ENCODE measurements around the gene PEPD.

The PEPD gene

GRCh38 chr19:33458807-33459206 lies 62.8 kb downstream of the PEPD start:
- H3K4me2 ChIP-seq (ENCODE audit: low read depth, low read length, poor library complexity, severe bottlenecking), result no peak overlapping the region
- TF ChIP-seq EZH2phosphoT487 (IDR thresholded peaks at IDR 0.05; ENCODE audit: borderline replicate concordance) (no peak), CTCF (conservative IDR thresholded peaks at IDR 0.05; ENCODE audit: low read length) (no peak)

DNA sequence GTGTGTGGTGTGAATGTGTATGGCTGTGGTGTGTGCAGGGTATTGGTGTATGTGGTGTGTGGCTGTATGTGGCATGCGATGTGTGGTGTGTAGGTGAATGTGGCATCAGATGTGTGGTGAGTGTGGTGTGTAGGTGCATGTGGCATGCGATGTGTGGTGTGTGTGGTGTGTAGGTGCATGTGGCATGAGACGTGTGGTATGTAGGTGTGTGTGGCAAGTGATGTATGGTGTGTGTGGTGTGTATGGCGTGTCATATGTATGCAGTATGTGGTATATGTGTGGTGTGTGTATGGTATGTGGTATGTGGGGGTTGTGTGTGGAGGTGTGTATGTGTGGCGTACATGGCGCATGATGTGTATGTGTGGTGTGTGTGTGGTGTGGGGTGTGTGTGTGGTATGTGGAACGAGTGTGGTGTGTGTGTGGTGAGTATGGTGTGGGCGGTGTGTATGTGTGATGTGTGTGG lies 63.4 kb downstream of the PEPD start:
- Histone ChIP-seq H3K4me1 (ENCODE audit: insufficient read depth, low read length, poor library complexity, severe bottlenecking) (peaks cover 19% of the 10 kb centered on the region), H3K4me3 (ENCODE audit: low read length, poor library complexity, severe bottlenecking) (no peak overlapping the region), H3K9me3 (ENCODE audit: insufficient read depth, low read depth, low read length) (no peaks in the 10 kb centered on the region), H2AFZ (ENCODE audit: low read length) (no peak overlapping the region), H3F3A (ENCODE audit: low read depth) (no peaks in the 10 kb centered on the region), H4K20me1 (ENCODE audit: insufficient read depth, low read length, poor library complexity, severe bottlenecking) (no peaks in the 10 kb centered on the region), H3K79me2 (ENCODE audit: insufficient read depth, low read length) (no peaks in the 10 kb centered on the region), H3K9me2 (replicated peaks; ENCODE audit: low read depth, low read length) (no peaks in the 10 kb centered on the region), H3K27me3 (ENCODE audit: insufficient read depth, low read length, poor library complexity, severe bottlenecking) (no peaks in the 10 kb centered on the region), H3K4me2 (ENCODE audit: low read depth, low read length, poor library complexity, severe bottlenecking) (no peak overlapping the region), H3K9ac (ENCODE audit: low read depth, low read length, poor library complexity, severe bottlenecking) (no peak overlapping the region), H3K36me3 (ENCODE audit: insufficient read depth, low read length) (peaks cover 5% of the 10 kb centered on the region; the same call in 1 of the 2 replicates)
- TF ChIP-seq EZH2phosphoT487 (IDR thresholded peaks at IDR 0.05; ENCODE audit: borderline replicate concordance) (no peak), CTCF (conservative IDR thresholded peaks at IDR 0.05; ENCODE audit: low read length) (no peak)

More at GRCh38 chr19:33458807-33459206, 62.8 kb downstream of the PEPD start:
- Histone ChIP-seq H3K27me3 (ENCODE audit: insufficient read depth, low read length, poor library complexity, severe bottlenecking) (no peaks in the 10 kb centered on the region), H3F3A (ENCODE audit: low read depth) (no peaks in the 10 kb centered on the region), H4K20me1 (ENCODE audit: insufficient read depth, low read length, poor library complexity, severe bottlenecking) (no peaks in the 10 kb centered on the region), H3K9me2 (replicated peaks; ENCODE audit: low read depth, low read length) (no peaks in the 10 kb centered on the region), H3K9ac (ENCODE audit: low read depth, low read length, poor library complexity, severe bottlenecking) (no peak overlapping the region), H3K4me1 (ENCODE audit: insufficient read depth, low read length, poor library complexity, severe bottlenecking) (peaks cover 19% of the 10 kb centered on the region), H2AFZ (ENCODE audit: low read length) (no peak overlapping the region), H3K36me3 (ENCODE audit: insufficient read depth, low read length) (peaks cover 5% of the 10 kb centered on the region; the same call in 1 of the 2 replicates), H3K79me2 (ENCODE audit: insufficient read depth, low read length) (no peaks in the 10 kb centered on the region), H3K9me3 (ENCODE audit: insufficient read depth, low read depth, low read length) (no peaks in the 10 kb centered on the region), H3K4me3 (ENCODE audit: low read length, poor library complexity, severe bottlenecking) (no peak overlapping the region)

DNA sequence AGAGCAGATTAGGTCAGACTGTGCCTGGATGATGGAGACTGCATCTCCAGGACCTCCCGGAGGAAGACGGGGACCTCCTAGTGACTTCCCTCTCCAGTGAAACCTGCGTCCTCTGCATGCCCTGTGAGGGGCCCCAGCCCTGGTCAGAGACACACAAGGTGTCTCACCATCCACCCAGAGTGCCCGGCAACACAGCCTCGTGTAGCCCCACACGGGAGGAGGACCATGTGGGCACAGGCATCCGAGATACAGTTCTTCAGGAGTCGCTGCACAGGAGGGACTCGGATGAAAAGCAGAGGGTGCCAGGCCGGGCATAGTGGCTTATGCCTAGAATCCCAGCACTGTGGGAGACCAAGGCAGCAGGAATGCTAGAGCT lies 64.8 kb downstream of the PEPD start:
- TF ChIP-seq CTCF (conservative IDR thresholded peaks at IDR 0.05; ENCODE audit: low read length) (no peak), EZH2phosphoT487 (IDR thresholded peaks at IDR 0.05; ENCODE audit: borderline replicate concordance) (no peak)
- Histone ChIP-seq H3K4me2 (ENCODE audit: low read depth, low read length, poor library complexity, severe bottlenecking) (no peak overlapping the region), H3K4me3 (ENCODE audit: low read length, poor library complexity, severe bottlenecking) (no peak overlapping the region), H3K9me2 (replicated peaks; ENCODE audit: low read depth, low read length) (no peaks in the 10 kb centered on the region), H2AFZ (ENCODE audit: low read length) (no peak overlapping the region), H3K9ac (ENCODE audit: low read depth, low read length, poor library complexity, severe bottlenecking) (no peak overlapping the region), H3K36me3 (ENCODE audit: insufficient read depth, low read length) (no peaks in the 10 kb centered on the region), H3K4me1 (ENCODE audit: insufficient read depth, low read length, poor library complexity, severe bottlenecking) (peaks cover 19% of the 10 kb centered on the region), H3K79me2 (ENCODE audit: insufficient read depth, low read length) (no peaks in the 10 kb centered on the region), H3F3A (ENCODE audit: low read depth) (no peaks in the 10 kb centered on the region), H3K27me3 (ENCODE audit: insufficient read depth, low read length, poor library complexity, severe bottlenecking) (no peaks in the 10 kb centered on the region), H3K9me3 (ENCODE audit: insufficient read depth, low read depth, low read length) (no peaks in the 10 kb centered on the region), H4K20me1 (ENCODE audit: insufficient read depth, low read length, poor library complexity, severe bottlenecking) (no peaks in the 10 kb centered on the region)
